Stimulated activated CD8-positive, alpha-beta memory T cell treated with anti-CD3 and anti-CD28 coated beads, Interleukin-12 subunit alpha, Interleukin-12 subunit beta, amount 100 ng/mL, for 24 hours (primary cell): ENCODE data around the gene ATP9B.
"Not testable (repeated sequence)": the region's sequence is repeated elsewhere in the genome, so short reads cannot be mapped to it uniquely, and the experiment has no call there.

Source experiments
- DNase-seq: peaks from one replicate; pipeline ENCODE4 v3.0.0-alpha.2; 2020; ENCODE audit errors: extremely low read depth

The ATP9B gene

GRCh38 chr18:79278896-79279295, 209.7 kb downstream of the ATP9B start:
- no peak for DNase-seq

- no peak for DNase-seq
These were observed 214.1 kb downstream of the ATP9B start for GRCh38 chr18:79283131-79283810.

- DNase-seq: no peak
These were observed 214.7 kb downstream of the ATP9B start for GRCh38 chr18:79283929-79284328.

- DNase-seq: not testable (repeated sequence)
These were observed 216.0 kb downstream of the ATP9B start for GRCh38 chr18:79285191-79285590.

DNA sequence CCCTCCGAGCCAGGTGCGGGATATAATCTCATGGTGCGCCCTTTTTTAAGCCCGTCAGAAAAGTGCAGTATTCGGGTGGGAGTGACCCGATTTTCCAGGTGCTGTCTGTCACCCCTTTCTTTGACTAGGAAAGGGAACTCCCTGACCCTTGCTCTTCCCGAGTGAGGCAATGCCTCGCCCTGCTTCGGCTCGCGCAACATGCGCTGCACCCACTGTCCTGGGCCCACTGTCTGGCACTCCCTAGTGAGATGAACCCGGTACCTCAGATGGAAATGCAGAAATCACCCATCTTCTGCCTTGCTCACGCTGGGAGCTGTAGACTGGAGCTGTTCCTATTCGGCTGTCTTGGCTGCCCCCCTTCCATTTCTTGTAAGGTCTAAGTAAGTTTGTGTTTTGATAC, 221.2 kb downstream of the ATP9B start:
- DNase-seq: not testable (repeated sequence)

GRCh38 chr18:79290876-79291275, 221.7 kb downstream of the ATP9B start:
- DNase-seq: no peak

GRCh38 chr18:79294235-79294634, 225.0 kb downstream of the ATP9B start:
- DNase-seq: no peak

- DNase-seq: no peak
These were observed 230.1 kb downstream of the ATP9B start for GRCh38 chr18:79299272-79299671.

DNA sequence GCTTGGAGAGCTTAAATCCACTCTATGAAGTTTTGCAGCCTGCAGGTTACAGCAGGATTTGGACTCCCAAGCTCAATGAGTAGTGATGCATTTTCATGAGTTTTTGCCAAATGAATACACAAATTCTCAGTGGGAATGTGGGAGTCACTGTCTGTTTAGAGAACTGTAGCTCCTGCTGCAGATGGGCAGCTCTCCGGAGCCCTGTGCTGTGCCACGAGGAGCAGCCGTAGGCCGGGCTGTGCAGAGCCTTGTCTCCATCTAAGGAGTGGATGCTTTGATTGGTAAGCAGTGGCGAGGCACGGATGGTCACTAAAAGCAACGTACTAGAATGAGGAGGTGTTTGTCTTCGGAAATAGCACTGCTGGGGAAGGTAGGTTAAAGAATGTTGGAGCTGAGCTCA, 230.5 kb downstream of the ATP9B start:
- DNase-seq: no peak

GRCh38 chr18:79300413-79300812, 231.2 kb downstream of the ATP9B start:
- no peak for DNase-seq

GRCh38 chr18:79302120-79302519, 232.9 kb downstream of the ATP9B start:
- DNase-seq: no peak

- no peak for DNase-seq
These were observed 236.7 kb downstream of the ATP9B start for GRCh38 chr18:79305911-79306310.

- no peak for DNase-seq
These were observed 240.6 kb downstream of the ATP9B start for GRCh38 chr18:79309614-79310358.

DNA sequence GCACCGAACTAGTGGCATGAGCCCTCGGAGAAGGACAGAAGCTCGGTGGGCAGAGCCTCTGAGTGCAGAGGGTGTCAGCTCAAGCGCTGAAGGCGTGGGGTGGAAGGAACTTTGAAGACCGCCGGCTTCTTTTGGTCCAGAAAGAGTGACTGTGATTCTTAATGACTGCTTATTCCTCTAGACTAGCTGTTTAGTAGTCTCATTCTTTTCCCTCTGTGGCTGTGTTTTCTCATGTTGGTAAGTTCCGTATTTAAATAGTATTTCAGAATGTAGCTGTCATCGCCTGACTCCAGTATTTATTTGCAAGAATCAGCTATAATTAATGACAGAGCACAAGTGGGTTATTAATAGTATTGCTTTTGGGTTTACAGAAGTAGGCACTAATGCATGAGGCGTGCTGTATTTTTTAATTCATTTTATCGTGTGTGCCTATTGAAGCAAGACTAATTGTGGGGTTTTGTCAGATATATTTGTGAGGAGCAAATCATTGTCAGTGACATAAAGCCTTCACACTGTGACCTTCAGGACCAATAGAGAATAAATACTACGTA, 245.7 kb downstream of the ATP9B start:
- DNase-seq: no peak

- DNase-seq: no peak
These were observed 246.4 kb downstream of the ATP9B start for GRCh38 chr18:79315596-79315995.

GRCh38 chr18:79317703-79318102, 248.5 kb downstream of the ATP9B start:
- DNase-seq: no peak

DNA sequence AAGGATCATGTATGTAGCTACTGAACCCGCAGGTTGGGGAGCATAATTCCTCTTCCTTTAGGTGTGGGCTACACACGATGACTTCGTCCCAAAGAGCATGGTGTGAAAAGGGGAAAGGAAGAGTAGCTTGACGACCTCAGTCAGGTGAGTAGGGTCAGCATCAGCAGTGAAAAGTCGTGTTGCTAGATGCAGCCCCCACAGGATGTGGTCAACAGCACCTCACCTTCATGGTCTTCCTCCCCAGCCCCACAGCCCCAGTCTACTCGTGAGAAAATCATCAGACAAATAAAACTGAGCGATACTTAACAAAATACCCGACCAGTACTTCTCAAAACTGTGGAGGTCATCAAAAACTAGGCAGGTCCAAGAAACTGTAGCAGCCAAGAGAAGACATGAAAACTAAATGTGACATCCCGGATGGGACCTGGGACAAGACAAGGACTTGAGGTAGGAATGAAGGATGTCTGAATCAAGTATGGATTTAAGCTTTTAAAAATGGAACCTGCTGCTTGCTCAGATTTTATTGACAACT, 249.0 kb downstream of the ATP9B start:
- no peak for DNase-seq

- DNase-seq: no peak
These were observed 251.1 kb downstream of the ATP9B start for GRCh38 chr18:79320216-79320850.

- DNase-seq: no peak
These were observed 252.6 kb downstream of the ATP9B start for GRCh38 chr18:79321625-79322405.

DNA sequence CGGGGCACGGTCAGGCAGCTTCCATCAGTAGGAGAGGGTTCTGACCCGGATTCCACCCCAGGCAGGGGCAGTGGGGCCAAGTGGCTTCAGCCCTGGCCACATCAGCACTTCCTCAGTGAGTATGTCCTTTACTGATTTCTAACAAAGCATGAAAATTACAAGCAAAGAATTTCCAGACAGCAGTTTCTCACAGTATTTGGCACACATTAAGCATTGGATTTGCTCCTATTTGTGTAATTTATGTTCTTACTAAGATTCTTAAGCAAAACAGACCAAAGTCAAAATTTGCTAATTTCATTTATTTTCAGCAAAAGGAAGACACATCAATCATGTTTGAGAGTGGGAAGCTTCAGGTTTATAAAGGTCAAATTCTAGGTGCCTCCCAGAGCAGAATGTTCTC, 253.2 kb downstream of the ATP9B start:
- no peak for DNase-seq

GRCh38 chr18:79323471-79323870, 254.3 kb downstream of the ATP9B start:
- DNase-seq: no peak
